ENCODE results near the gene NEURL1B. TPM values are rescaled to one million over a fixed set of nuclear protein-coding genes. Genes with fewer than 3 reads are reported as not detected.
"Not testable (repeated sequence)": the region's sequence is repeated elsewhere in the genome, so short reads cannot be mapped to it uniquely, and the experiment has no call there.

The NEURL1B gene, protein sequence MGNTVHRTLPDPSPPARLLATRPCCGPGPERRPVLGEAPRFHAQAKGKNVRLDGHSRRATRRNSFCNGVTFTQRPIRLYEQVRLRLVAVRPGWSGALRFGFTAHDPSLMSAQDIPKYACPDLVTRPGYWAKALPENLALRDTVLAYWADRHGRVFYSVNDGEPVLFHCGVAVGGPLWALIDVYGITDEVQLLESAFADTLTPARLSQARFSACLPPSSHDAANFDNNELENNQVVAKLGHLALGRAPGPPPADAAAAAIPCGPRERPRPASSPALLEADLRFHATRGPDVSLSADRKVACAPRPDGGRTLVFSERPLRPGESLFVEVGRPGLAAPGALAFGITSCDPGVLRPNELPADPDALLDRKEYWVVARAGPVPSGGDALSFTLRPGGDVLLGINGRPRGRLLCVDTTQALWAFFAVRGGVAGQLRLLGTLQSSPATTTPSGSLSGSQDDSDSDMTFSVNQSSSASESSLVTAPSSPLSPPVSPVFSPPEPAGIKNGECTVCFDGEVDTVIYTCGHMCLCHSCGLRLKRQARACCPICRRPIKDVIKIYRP
- total RNA-seq (2014; rRNA removed; shearing (Covaris generic)), result 0.75 and 1.6 TPM in 2 replicates

DNA sequence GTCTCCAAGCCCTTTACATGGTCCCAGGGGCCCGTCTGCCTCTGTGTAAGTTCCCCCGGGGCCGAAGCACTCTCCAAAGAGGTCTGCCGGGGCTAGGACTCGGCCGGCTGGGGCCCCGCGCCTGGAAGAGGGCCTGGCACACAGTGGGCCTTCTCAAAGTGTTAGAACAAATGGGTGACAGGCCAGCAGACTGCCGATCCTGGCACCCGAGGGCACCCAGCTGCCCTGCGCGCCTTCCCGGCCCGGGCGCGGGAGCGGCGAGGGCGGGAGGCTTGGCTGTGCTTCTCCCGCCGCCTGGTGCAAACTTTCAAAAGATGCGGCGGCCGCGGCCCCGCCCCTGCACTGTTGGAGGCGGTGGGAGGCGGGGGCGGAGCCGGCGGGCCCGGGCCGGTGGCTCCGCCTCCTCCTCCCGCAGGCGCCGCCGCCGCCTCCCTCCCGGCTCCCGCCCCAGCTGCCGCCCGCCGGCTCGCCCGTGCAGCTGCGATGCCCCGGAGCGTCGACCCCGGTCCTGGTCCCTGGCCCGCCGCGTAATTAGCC lies at the start of gene NEURL1B:
TSS of gene NEURL1B (plus strand) at position 442 of the 537 bp plus-strand sequence. CDS start 144 bp downstream, outside the sequence.
- DNase-seq (ENCODE audit: low spot score), result peak; percentile 42
- in situ Hi-C loops (cut with HindIII; ENCODE audit: low sequenced_read_pairs), result no loop called here

DNA sequence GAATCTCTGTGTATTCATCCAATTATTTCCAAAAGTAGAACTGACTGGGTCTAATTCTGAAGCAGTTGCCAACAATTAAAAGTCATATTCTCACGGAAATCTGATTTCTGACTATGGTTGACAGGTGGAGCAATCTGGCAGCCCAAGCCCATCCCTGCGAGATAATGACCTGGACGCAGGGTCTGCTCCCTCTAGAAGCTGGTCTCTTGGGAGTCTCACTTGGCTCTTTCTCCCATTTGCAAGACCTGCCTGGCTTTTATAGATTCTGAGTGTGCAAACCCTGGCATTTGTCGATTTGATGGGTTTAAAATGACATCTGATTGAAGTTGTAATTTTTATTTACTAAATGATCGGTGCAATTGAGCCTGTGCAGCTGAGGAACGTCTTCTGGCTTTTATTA lies 49.4 kb upstream of the NEURL1B start:
- in situ Hi-C loops (cut with HindIII; ENCODE audit: low sequenced_read_pairs), result no loop called here
- DNase-seq (ENCODE audit: low spot score), result no peak

DNA sequence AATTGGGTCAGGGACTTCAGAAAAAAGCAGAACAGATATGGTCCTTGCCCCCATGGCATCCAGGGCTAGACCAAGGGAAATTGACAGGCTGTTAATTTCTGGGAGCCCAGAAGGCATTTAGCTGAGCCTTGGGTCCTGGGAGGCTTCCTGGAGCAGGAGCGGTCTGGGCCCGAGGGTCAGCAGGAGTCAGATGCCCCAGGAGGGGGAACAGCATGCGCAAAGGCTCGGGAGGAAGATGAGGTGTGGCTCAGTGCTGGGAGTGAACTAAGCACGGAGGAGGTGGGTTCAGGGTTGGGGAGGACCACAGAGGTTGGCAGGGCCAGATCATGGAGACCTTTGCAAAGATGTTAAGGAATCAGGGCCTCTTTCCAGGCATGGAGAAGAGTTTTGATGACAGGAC lies 48.2 kb upstream of the NEURL1B start:
- in situ Hi-C loops (cut with HindIII; ENCODE audit: low sequenced_read_pairs), result no loop called here
- no peak for DNase-seq (ENCODE audit: low spot score)

DNA sequence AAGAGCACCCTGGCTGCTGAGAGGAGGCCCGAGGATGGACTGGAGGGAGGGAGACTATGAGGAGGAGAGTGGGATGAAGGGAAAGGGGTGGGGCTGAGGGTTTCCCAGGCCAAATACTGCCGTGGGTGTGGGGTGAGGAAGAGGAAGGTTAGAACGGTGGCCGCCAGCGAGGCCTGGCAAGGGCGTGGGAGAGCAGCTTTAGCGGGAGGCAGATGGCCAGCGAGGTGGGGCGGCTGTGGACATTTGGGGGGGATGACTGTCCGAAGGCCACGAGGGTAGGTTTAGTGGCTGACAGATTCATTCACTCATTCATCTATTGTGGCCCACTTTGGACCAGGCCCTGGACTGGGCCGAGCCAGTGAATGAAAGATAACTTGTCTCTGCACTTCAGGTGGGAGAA lies 47.8 kb upstream of the NEURL1B start:
- DNase-seq (ENCODE audit: low spot score), result no peak
- in situ Hi-C loops (cut with HindIII; ENCODE audit: low sequenced_read_pairs), result no loop called here

DNA sequence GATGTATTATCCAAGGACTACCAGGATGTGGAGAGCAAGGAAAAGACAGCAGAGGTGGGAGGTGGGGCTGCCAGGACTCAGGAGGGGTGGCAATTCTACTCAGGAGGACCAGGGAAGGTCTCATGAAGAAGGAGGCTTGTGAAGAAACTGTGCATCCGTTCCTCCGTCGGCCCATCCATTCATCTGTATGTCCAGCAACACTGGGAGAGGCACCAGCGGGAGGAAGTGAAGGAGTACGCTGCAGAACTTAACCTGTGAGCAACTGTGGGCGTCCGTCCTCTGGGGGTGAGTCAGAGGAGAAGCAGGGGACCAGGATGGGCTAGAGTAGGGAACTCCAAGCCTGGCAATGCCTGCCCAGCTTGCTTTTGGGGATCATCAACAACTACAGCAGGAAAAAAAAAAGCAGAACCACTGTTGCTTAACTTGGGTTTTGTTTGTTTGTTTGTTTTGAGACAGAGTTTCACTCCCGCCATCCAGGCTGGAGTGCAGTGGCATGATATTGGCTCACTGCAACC lies 47.3 kb upstream of the NEURL1B start:
- no peak for DNase-seq (ENCODE audit: low spot score)
- in situ Hi-C loops (cut with HindIII; ENCODE audit: low sequenced_read_pairs), result no loop called here

DNA sequence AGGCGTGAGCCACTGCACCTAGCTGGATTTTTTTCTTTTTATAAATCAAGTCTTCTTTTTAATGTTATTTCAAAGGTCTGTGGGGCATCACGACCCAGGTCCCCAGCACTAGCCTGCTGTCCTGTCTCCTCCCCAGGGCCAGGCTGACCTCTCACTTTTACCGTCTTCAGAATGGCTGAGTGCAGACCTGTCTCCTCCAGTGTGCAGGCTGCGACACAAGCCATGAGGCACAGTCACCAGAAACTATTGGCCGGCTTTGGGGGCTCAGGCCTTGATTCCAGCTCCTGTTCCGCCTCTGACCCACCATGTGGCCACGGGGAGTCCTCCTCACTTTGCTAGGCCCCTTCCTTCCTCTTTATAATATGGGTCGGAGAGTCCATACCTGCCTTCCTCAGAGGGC lies 46.6 kb upstream of the NEURL1B start:
- DNase-seq (ENCODE audit: low spot score), result no peak
- in situ Hi-C loops (cut with HindIII; ENCODE audit: low sequenced_read_pairs), result no loop called here

DNA sequence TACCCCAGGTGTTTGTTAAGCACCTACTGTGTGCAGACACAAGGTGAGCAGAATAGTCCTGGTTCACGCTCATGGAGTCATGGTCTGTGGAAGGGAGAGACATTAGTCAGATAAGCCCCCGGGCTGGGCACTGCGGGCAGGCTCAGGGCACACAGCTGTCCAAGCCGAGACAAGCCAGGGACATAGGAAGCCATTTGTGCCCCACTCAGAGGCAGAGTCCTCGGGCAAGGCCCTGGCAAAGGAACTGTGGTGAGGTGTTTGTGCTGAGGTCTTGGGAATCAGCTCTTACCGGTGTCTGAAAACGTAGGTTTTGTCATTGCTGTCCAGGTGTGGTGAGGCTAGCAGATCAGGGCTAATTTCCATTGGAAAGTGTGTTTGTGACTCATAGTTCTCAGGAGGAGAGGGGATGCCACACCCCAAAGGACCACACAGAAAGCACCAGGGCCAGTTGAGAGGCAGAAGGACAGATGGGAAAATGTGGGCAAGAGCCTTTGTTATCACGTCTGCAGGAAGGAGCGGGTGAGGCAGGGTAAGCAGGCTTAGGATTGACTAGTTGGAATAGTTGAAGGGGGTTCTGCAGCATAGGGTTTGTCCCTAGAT lies 46.1 kb upstream of the NEURL1B start:
- in situ Hi-C loops (cut with HindIII; ENCODE audit: low sequenced_read_pairs), result no loop called here
- DNase-seq (ENCODE audit: low spot score), result no peak

DNA sequence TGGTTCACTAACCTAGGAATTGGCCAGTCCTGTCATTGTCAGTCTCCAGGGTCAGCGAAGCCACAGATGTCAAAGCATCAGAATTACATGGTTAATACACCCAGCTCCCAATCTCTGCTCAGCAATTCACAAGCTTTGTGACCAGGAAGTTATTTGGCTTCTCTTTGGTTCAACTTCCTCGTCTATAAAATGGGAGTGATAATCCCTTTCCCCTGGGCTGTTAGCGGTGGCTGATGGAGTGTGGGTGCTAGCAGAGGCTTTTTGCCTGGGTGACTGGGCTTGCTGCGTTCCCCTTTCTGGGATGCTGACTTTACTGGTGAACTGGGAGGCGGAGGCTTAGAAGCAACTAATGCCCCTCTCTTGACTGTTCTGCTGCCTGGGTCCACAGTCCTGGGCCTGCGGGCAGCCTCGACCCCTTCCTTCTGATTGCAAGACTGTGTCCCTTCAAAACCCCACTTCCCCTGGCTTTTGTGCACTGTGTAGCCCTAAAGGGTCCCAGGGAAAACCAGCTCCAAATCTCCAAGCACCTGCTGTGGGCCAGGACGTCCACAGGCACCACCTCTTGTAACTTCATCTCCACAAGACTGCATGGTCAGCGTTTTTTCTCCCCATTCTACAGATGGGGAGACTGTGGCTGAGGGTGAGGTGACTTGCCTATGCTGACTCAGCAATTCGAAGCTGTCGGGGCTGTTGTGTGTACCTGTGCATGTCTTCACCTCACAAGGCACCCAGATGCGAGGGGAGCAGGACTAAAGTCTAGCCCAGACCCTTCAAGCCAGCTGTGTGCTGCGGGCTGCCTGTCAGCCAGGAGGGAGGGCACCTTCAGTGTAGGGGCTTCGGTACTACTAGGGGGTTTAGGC lies 45.2 kb upstream of the NEURL1B start:
- in situ Hi-C loops (cut with HindIII; ENCODE audit: low sequenced_read_pairs), result no loop called here
- no peak for DNase-seq (ENCODE audit: low spot score)

DNA sequence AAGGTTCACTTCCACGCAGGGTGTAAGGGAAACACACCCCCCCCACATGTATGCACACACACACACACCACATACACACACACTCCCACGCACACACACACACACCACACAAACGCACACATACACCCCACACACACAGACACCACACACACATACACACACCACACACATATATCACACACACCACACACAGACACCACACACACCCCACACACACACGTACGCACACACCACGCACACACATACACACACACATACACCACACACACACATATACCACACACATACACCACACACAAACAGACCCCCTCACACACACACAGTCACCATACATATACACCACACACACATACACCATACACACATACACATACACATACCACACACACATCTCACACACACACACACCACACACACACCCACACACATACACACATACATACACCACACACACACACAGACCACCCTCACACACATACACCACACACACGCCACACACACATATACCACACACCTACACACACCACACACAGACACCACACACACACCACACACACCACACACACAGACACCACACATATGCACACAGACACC lies 44.3 kb upstream of the NEURL1B start:
- no peak for DNase-seq (ENCODE audit: low spot score)
- in situ Hi-C loops (cut with HindIII; ENCODE audit: low sequenced_read_pairs), result no loop called here

DNA sequence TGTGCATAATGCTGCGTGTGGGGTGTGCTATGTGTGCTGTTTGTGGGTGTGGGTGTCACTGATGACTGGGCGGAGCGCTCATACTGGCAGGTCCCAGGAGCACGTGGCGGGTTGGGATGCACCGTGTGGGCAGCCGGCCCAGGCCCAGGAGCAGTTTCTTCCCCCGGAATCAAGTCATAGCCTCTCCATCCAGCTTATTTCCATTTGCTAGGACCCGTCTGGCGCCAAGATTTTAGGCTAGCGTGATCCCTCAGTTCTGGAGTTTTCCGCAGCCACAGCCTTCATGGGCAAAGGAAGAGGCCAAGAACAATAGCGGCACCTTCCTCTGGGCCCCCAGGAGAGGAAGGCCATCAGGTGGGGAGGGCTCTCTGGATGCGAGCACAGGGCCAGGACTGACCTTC lies 43.3 kb upstream of the NEURL1B start:
- in situ Hi-C loops (cut with HindIII; ENCODE audit: low sequenced_read_pairs), result no loop called here
- DNase-seq (ENCODE audit: low spot score), result no peak

DNA sequence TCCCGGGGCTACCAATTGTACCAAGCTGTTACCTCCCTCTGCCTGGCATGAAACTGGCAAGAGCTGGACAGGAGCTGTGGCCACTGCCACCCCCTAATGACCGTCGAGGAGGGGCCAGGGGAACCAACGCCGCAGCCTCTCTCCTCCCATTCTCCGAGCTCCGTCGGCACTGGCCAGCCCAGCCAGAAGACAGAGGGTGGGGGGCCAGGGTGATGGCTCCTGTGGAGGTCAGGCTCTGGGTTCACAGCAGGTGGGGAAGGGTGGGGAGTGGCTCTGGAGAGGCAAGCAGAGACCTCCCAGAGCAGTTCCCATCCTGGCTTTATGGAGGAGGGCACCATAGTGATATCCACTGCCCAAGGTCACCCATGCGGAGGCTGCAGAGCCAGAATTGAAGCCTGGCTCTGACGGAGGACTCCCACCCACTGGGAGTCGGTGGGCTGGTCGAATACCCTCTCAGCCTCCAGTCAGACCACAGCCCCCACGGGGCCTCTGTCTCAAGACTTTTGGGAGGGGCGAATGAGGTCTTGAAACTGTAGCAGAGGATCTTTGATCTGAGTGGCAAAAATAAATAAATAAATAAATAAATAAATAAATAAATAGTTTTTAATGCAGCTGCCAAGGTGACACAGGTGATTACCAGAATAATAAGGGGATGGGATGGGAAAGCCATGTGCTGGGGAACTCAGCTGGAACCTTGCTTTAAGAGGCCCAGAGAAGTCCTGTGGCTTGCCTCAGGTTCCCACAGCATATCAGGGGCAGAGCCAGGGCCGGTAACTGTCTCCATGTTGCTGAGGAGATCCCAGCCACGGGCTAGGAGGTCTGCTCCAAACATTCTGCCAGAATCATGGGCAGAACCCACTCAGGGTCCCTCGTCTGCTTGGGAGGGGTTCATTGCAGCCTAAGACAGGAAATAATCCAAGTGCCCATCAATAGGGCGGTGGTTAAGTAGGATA lies 42.5 kb upstream of the NEURL1B start:
- no peak for DNase-seq (ENCODE audit: low spot score)
- in situ Hi-C loops (cut with HindIII; ENCODE audit: low sequenced_read_pairs), result no loop called here

DNA sequence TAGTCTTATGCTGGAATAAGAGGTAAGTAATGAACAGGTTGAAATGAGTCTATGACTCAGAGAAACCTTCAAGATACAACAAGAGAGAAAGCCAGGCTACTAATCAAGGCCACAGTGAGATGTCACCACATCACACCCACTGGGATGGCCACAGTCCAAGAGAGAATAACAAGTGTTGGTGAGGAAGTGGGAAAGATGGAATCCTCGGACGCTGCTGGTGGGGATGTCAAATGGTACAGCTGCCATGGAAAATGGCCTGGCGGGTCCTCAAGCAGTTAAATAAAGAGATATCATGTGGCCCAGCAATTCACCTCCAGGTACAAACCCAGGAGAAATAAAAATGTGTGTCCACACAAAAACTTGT lies 41.9 kb upstream of the NEURL1B start:
- in situ Hi-C loops (cut with HindIII; ENCODE audit: low sequenced_read_pairs), result no loop called here
- no peak for DNase-seq (ENCODE audit: low spot score)

DNA sequence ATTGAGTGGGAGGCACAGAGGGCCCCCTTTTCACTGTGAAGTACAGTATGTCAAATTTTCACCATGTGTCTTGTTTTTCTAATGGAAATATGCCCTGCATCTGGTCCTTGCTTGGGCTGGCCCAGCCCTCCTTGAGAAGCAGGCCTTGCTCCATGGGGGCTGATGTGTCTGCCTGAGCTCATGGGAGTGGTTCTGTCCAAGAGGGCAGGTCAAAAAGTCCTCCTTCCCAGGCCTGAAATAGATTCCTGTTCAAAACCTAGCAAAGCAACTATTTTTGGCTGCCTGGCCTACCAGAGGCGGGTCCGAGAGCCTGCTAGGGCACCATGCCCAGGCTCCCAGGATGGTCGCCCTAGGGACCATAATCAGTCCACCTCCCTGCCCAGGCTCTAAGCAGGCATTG lies 40.5 kb upstream of the NEURL1B start:
- in situ Hi-C loops (cut with HindIII; ENCODE audit: low sequenced_read_pairs), result no loop called here
- DNase-seq (ENCODE audit: low spot score), result no peak

DNA sequence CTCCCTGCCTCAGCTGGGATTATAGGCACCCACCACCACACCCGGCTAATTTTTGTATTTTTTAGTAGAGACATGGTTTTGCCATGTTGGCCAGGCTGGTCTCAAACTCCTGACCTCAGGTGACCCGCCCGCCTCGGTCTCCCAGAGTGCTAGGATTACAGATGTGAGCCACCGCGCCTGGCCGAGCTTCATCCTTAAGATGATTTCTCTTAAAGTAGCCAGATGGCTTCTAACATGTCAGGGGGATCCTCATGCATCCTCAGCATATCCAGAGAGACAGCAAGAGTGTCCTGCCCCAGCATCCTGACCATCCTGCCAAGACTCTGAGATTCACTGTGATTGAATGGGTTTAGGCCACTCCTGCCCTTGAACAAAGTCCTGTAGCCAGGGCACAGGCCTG lies 39.5 kb upstream of the NEURL1B start:
- in situ Hi-C loops (cut with HindIII; ENCODE audit: low sequenced_read_pairs); DNase-seq (ENCODE audit: low spot score): not testable (repeated sequence)

DNA sequence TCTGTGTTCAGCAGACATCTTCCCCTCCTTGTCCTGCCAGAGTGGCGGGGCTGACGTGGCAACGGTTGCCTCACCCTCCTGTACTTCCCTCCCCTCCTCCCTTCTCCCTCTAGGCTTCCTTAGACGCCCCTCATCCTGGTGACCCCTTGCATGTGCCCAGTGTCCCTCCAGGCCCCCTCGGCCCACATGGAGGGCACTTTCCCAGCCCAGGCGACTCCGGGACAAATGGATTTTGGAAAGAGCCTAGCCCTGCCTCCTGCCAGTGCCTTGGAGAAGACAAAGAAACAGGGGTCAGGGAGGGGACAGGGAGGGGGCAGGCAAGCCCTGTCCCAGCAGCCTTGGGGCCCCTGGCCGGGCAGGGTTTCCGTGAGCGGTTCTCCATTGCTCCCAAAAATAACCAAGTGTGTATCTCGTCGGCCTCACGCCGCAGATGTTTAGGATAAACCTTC lies 38.3 kb upstream of the NEURL1B start:
- in situ Hi-C loops (cut with HindIII; ENCODE audit: low sequenced_read_pairs), result no loop called here
- DNase-seq (ENCODE audit: low spot score), result no peak

DNA sequence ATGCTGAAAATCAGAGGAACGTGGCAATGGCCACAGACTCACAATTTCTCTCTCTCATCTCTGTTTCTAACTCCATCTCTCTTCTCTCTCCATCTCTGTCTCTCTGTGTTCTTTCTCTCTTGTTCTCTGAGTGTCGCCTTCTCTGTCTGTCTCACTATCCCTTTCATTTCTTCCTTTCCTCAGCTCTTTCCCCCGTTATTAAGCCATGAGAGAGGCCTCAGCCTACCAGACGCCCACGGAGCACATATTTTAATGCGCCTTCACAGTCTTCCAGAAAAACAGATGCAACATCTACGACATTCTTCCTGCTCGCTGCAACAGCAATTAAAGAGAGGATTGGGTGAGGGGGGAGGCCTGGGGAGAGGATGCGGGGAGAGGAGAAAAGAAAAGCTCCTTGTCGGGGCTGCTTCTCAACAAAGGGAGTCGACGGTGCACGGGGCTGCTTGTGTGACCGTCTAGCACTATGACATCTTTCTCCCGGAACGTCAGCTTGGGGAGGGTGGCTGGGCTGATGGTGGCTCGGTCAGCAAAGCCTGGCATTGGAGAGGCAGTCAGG lies 37.7 kb upstream of the NEURL1B start:
- in situ Hi-C loops (cut with HindIII; ENCODE audit: low sequenced_read_pairs), result no loop called here

DNA sequence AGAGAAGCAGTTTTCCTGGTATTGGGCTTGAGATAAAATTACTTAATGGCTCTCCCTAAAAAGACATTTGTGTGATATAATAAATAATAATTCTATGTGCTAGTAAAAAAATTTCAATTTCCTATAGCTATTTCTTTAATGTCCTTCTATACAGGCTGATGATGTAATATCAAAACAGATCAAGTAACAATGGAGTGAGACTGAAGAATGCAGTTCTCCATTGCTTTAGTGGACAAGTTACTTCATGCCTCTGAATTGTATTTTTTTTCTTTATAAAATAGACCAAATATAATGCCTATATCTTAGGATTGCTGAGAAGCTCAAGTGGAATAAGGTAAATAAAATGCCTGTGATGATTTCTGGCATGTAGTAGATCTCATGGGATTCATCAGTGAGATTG lies 35.6 kb upstream of the NEURL1B start:
- DNase-seq (ENCODE audit: low spot score), result no peak
- in situ Hi-C loops (cut with HindIII; ENCODE audit: low sequenced_read_pairs), result no loop called here

More for the DNA sequence above, 37.7 kb upstream of the NEURL1B start:
- no peak for DNase-seq (ENCODE audit: low spot score)
